B cell (primary cell): ENCODE data around the gene ACACB. TPM values are rescaled to one million over a fixed set of nuclear protein-coding genes. Genes with fewer than 3 reads are reported as not detected.

Experiments
- ATAC-seq: fragments of 200-7000 bp; cut with Tn5 transposase; one replicate; pipeline ENCODE4 v1.10.0; 2021; ENCODE audit warnings: low read depth, mild to moderate bottlenecking, moderate number of reproducible peaks, moderate library complexity
- CTCF ChIA-PET: fragments of 350-600 bp; sonication (Branson Sonifier 250); formaldehyde crosslinking; loops from one replicate; lab custom pipeline; 2021; ENCODE audit warnings: antibody characterized with exemption, inconsistent platforms; lab: Charles Lee
- POLR2A ChIA-PET: fragments of 350-600 bp; sonication (Branson Sonifier 250); formaldehyde crosslinking; loops from one replicate; lab custom pipeline; 2021; ENCODE audit warnings: antibody characterized with exemption; lab: Charles Lee
- DNase-seq: peaks from one replicate; pipeline ENCODE4 v3.0.0; 2013
- H2AFZ ChIP-seq: 2 replicates; pipeline ENCODE4 v1.6.1; 2012; ENCODE audit warnings: mild to moderate bottlenecking, low read depth, low read length; ENCODE audit not compliant: insufficient read depth, poor library complexity, severe bottlenecking
- H3K27ac ChIP-seq, 2 donors: 1 replicate in 1 of 2; 2 replicates in 1 of 2; pipeline ENCODE4 v1.5.1; 2012 to 2013; ENCODE audit warnings: low read length in 2 of 2, mild to moderate bottlenecking in 2 of 2, moderate library complexity in 1 of 2
- H3K27me3 ChIP-seq, 4 experiments: fragments of 200-600 bp in 1 of 4; sonication (generic) in 1 of 4; replicated peaks in 1 of 4; 1 replicate in 2 of 4; 2 replicates in 2 of 4; pipeline versions ENCODE4 v1.6.1 to v1.7.0; 2013 to 2016; ENCODE audit warnings: low read length in 3 of 4, mild to moderate bottlenecking in 2 of 4, mixed read lengths in 1 of 4, moderate library complexity in 1 of 4; ENCODE audit not compliant: insufficient read depth in 4 of 4, control insufficient read depth in 3 of 4; ENCODE audit errors: control extremely low read depth in 1 of 4
- H3K36me3 ChIP-seq, 2 experiments: replicated peaks in 1 of 2; 1 replicate in 1 of 2; 2 replicates in 1 of 2; pipeline versions ENCODE4 v1.6.1 to v1.7.1; 2013; ENCODE audit warnings: low read length in 1 of 2; ENCODE audit not compliant: insufficient read depth in 2 of 2, control insufficient read depth in 1 of 2; ENCODE audit errors: control extremely low read depth in 1 of 2, extremely low read depth in 1 of 2
- H3K4me1 ChIP-seq, 2 donors: fragments of 200-600 bp in 1 of 2; sonication (generic) in 1 of 2; 1 replicate in 1 of 2; 2 replicates in 1 of 2; pipeline versions ENCODE4 v1.5.1 to v1.6.1; 2013 to 2017; ENCODE audit warnings: low read length in 2 of 2; ENCODE audit not compliant: control insufficient read depth in 2 of 2, insufficient read depth in 2 of 2
- H3K4me2 ChIP-seq: replicated peaks from 2 replicates; pipeline ENCODE3; 2012; ENCODE audit warnings: mild to moderate bottlenecking, low read depth, low read length; ENCODE audit not compliant: poor library complexity, severe bottlenecking
- H3K4me3 ChIP-seq, 5 experiments: fragments of 200-600 bp in 1 of 5; sonication (generic) in 1 of 5; 1 replicate in 3 of 5; 2 replicates in 2 of 5; pipeline versions ENCODE4 v1.5.1 to v1.7.0; 2011 to 2016; ENCODE audit warnings: low read length in 4 of 5, mild to moderate bottlenecking in 4 of 5, low read depth in 2 of 5, control low read depth in 1 of 5, moderate library complexity in 1 of 5; ENCODE audit not compliant: insufficient read depth in 1 of 5; ENCODE audit errors: control extremely low read depth in 1 of 5, extremely low read depth in 1 of 5
- H3K79me2 ChIP-seq: fragments of 200-600 bp; sonication (generic); one replicate; pipeline ENCODE4 v1.6.0; 2016; ENCODE audit warnings: low read length; ENCODE audit not compliant: control insufficient read depth, insufficient read depth
- H3K9ac ChIP-seq: fragments of 200-600 bp; sonication (generic); 2 replicates; pipeline ENCODE4 v1.6.1; 2017; ENCODE audit warnings: mild to moderate bottlenecking, low read length, moderate library complexity
- H3K9me3 ChIP-seq, 3 donors: one replicate each; pipeline versions ENCODE4 v1.6.1 to v1.7.1; 2013; ENCODE audit warnings: low read length in 2 of 3; ENCODE audit not compliant: control insufficient read depth in 2 of 3, insufficient read depth in 1 of 3; ENCODE audit errors: control extremely low read depth in 1 of 3
- H4K20me1 ChIP-seq: 2 replicates; pipeline ENCODE4 v1.6.0; 2012; ENCODE audit warnings: mild to moderate bottlenecking, low read length; ENCODE audit not compliant: insufficient read depth, control insufficient read depth, poor library complexity, severe bottlenecking
- H3K27ac Mint-ChIP-seq: one replicate; pipeline ENCODE4 v1.8.0; 2021; ENCODE audit warnings: mixed read lengths
- H3K27me3 Mint-ChIP-seq: one replicate; pipeline ENCODE4 v1.8.0; 2021; ENCODE audit warnings: mixed read lengths
- H3K4me1 Mint-ChIP-seq: one replicate; pipeline ENCODE4 v1.8.0; 2021; ENCODE audit warnings: mixed read lengths
- H3K4me3 Mint-ChIP-seq: one replicate; pipeline ENCODE4 v1.8.0; 2021; ENCODE audit warnings: mixed read lengths
- H3K9me3 Mint-ChIP-seq: one replicate; pipeline ENCODE4 v1.8.0; 2022; ENCODE audit warnings: mixed read lengths; ENCODE audit not compliant: insufficient read depth
- CTCF ChIP-seq: fragments of 200-600 bp; IDR thresholded peaks from one replicate; pipeline ENCODE4 v1.8.0; 2022; ENCODE audit warnings: antibody characterized with exemption, mild to moderate bottlenecking
- EZH2 ChIP-seq: IDR thresholded peaks from 2 replicates; pipeline ENCODE4 v1.6.1; 2012; ENCODE audit warnings: borderline replicate concordance, low read depth, mild to moderate bottlenecking, moderate library complexity, low read length; ENCODE audit not compliant: insufficient read depth, poor library complexity, severe bottlenecking
- WGBS: methylation state at CpG from one replicate; pipeline ENCODE4 v1.1.5; 2013; ENCODE audit warnings: missing lambda C conversion rate; ENCODE audit not compliant: insufficient coverage; 5-methylcytosine and 5-hydroxymethylcytosine counted together
- intact Hi-C: fragments of 100-400 bp; cut with micrococcal nuclease; formaldehyde crosslinking; loops from one replicate; pipeline ENCODE4 v1.10.0; 2022
- polyA plus RNA-seq: library from polyadenylated mRNA; depleted of rRNA; stranded (reverse); fragments of >200 nt; gene quantifications from 2 replicates; pipeline ENCODE4 v1.2.3, GENCODE V29; 2012
- total RNA-seq, 2 donors: library from RNA; stranded (reverse); fragments of 120-200 nt in 1 of 2; gene quantifications; 1 replicate in 1 of 2; 2 replicates in 1 of 2; pipeline versions ENCODE4 v1.2.3 to v1.2.4, GENCODE V29; 2013 to 2022

Gene ACACB
- total and polyA plus RNA-seq, 2 donors (not counting 1 experiment from before 2014, with no cell fraction given) = 7.4 to 27.5 TPM

- H2AFZ ChIP-seq = no peak overlapping the region
- Mint-ChIP-seq H3K9me3 (no peaks in the 10 kb centered on the region), H3K4me1 (no peaks in the 10 kb centered on the region), H3K4me3 (no peak overlapping the region), H3K27me3 (peaks cover 31% of the 10 kb centered on the region), H3K27ac (no peak overlapping the region)
- H3K36me3 ChIP-seq = no peaks in the 10 kb centered on the region
- ChIA-PET CTCF (no interaction called here), POLR2A (no interaction called here)
- TF ChIP-seq CTCF (no peak), EZH2 (no peak)
- H3K79me2 ChIP-seq = no peaks in the 10 kb centered on the region
- no peaks in the 10 kb centered on the region for H4K20me1 ChIP-seq
- no peak overlapping the region for H3K4me3 ChIP-seq
- intact Hi-C loops = no loop called here
- DNase-seq = no peak
- ATAC-seq = no peak
- no peaks in the 10 kb centered on the region for H3K4me1 ChIP-seq
- H3K4me2 ChIP-seq = no peak overlapping the region
- H3K27me3 ChIP-seq = peaks cover 0 to 14% (median 6%) of the 10 kb centered on the region in 4 experiments
- H3K27ac ChIP-seq = no peak overlapping the region
- 83% methylated on average over 11 of the region's 13 CpGs for WGBS
- no peak overlapping the region for H3K9ac ChIP-seq
- H3K9me3 ChIP-seq = peaks cover 0 to 2% (median 0%) of the 10 kb centered on the region in 3 donors
These were observed 179.5 kb downstream of the ACACB start for GRCh38 chr12:109295764-109296425.

- Mint-ChIP-seq H3K27ac (no peak overlapping the region), H3K4me3 (no peak overlapping the region), H3K9me3 (no peaks in the 10 kb centered on the region), H3K27me3 (peaks cover 30% of the 10 kb centered on the region), H3K4me1 (no peaks in the 10 kb centered on the region)
- H3K9me3 ChIP-seq = peaks cover 0 to 2% (median 0%) of the 10 kb centered on the region in 3 donors
- no peak for ATAC-seq
- peaks cover 0 to 10% (median 6%) of the 10 kb centered on the region in 4 experiments for H3K27me3 ChIP-seq
- H3K27ac ChIP-seq = no peak overlapping the region
- no peak overlapping the region for H3K9ac ChIP-seq
- H3K36me3 ChIP-seq = no peaks in the 10 kb centered on the region
- no peak overlapping the region for H3K4me2 ChIP-seq
- TF ChIP-seq EZH2 (no peak), CTCF (no peak)
- no peak for DNase-seq
- H3K79me2 ChIP-seq = no peaks in the 10 kb centered on the region
- 100% methylated on average over 1 of the region's 3 CpGs for WGBS
- H3K4me3 ChIP-seq = no peak overlapping the region
- ChIA-PET CTCF (no interaction called here), POLR2A (no interaction called here)
- no peaks in the 10 kb centered on the region for H3K4me1 ChIP-seq
- H4K20me1 ChIP-seq = no peaks in the 10 kb centered on the region
- no peak overlapping the region for H2AFZ ChIP-seq
- intact Hi-C loops = no loop called here
These were observed 180.0 kb downstream of the ACACB start for GRCh38 chr12:109296431-109296830.
